GM18507 (cell line): ENCODE data around the gene JPH4.
"Not testable (repeated sequence)": the region's sequence is repeated elsewhere in the genome, so short reads cannot be mapped to it uniquely, and the experiment has no call there.

Experiments used
- DNase-seq: peaks from one replicate; pipeline ENCODE4 v3.0.0; 2011; ENCODE audit warnings: low read depth; ENCODE audit not compliant: insufficient read length; ENCODE audit errors: extremely low spot score
- FAIRE-seq: peaks from 2 replicates; lab custom pipeline; 2011; peaks lifted over from hg19 to GRCh38; lab: Jason Lieb, UNC

JPH4 gene

GRCh38 chr14:23536906-23537305 is 41.7 kb downstream of the JPH4 start:
- DNase-seq, FAIRE-seq: not testable (repeated sequence)

GRCh38 chr14:23536494-23536893 is 42.1 kb downstream of the JPH4 start:
- DNase-seq (no peak), FAIRE-seq (no peak)

DNA sequence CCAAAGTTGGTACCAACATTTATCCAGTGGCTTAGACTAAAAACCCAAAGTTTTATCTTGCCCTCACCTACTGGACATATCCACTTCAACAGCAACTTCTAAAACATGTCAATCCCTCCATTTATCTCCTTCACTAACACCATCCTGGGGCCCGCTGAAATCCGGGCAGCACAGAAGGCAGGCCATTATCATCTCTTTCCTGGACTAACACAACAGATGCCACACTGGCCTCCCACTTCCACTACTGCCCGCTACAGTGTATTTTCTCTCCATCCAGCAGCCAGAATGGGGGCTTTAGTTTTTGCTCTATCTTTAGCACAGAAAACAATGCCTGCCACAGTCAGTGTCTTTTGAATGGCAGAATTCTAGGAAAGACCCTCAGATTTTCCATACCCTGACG is 42.6 kb downstream of the JPH4 start:
- DNase-seq = no peak
- no peak for FAIRE-seq

DNA sequence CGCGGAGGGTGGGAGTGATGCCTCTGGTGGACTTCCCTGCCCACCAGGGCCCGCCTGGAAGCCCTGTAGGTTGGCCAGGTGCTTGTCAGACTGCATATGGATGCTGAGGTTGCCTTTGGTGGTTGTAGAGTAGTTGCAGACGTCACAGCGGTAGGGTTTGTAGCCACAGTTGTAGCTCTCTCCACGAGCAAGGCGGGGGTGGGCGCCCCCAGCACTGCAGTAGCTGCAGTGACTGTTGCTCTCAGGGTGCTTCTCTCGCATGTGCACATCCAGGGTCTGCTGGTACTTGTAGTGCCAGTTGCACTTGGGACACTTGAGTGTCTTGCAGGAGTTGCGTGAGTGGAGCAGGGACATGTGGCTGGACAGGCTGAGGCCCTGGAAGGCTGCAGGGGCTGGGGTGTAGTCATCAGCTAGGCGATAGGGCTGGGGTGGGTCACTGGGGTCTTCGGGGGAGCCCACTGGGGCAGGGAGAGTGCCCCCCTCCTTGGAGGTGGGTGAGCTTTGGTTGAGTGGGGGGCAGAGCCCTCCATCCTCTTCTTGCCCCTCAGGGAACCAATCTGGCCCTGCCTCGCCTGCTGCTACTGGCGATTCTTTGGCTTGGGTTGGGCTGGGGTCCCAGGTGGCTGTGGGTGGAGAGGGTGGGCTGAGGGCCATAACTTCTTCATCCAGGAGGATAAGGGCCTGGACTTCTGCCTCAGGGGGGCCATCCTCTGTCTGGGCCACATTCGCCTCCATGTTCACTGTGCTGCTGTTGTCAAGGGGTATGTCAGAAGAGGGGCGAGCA is 44.7 kb downstream of the JPH4 start:
- no peak for FAIRE-seq
- no peak for DNase-seq

- FAIRE-seq = no peak
- no peak for DNase-seq
These were observed 45.9 kb downstream of the JPH4 start for GRCh38 chr14:23532658-23533057.

GRCh38 chr14:23531391-23531790 is 47.2 kb downstream of the JPH4 start:
- no peak for DNase-seq
- FAIRE-seq = no peak

DNA sequence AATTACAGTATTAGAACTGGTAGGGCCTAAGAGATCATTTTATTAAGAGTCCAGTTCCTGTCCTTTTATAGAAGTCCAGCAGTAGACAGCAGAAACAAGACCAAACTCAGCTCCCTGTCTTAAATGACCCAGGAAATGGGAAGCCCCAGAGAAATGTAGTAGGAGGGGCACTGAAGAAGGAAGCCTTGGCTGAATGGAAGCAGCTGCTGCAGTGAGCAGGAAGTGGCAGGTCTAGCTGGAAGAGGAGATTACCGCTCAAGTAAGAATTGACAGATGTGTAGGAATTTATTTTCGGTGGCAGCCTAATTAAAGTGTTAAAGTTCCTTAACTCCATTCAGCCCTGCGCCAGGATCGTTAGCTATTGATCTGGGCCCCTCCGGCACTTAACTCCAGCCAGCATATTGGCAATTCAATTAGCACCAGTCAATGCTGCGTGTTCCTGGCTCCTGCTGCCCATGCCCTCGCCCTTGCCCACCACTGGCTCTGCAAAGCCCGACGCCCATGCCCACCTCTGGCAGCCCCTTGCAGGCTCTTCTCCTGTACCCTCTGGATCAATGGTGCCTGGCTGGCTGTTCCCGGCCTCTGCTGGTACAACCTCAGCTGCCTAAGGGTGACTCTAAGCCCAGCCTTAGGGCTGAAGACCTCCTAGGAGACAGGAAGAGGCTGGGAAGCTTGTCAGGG is 48.1 kb downstream of the JPH4 start:
- DNase-seq (no peak), FAIRE-seq (no peak)

- FAIRE-seq = no peak
- no peak for DNase-seq
These were observed 49.6 kb downstream of the JPH4 start for GRCh38 chr14:23529016-23529415.

DNA sequence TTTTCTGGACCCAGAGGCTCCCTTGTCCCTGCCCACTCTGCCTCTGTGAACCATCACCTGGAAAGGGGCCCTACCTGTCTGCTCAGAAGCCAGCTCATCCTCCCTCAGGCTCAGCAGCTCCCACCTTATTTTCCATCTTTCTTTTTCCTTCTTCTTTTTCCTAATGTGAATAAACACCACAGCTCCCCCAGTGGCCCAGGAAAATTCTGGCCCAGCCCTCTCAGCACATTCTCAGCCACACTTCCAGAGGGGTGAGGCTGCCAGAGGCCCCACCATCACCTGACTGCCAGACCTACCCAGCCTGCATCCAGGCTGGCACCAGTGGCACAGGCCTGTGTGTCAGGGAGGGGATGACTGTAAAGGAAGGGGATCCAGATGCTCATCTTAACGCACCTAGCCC is 50.0 kb downstream of the JPH4 start:
- FAIRE-seq (no peak), DNase-seq (no peak)

DNA sequence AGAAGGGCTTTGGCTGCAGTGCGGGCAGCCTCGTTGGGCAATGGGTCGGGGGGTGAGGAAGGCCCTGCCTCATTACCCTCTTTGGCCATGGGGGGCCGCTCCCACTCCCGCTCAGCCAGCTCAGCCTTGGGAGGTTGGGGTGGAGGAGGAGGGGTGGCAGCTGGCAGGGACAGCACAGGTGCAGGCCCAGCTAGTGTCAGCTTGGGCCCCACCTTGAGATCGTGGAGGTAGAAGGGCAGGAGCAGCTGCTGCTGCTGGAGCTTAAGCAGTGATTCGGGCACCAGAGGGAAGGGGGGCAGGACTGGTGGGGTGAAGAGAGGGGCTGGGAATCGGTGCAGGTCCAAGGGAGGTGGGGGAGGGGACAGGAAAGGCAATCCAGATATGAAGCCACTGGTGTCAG is 53.0 kb downstream of the JPH4 start:
- FAIRE-seq (no peak), DNase-seq (no peak)

GRCh38 chr14:23524954-23525353 is 53.6 kb downstream of the JPH4 start:
- FAIRE-seq (no peak), DNase-seq (no peak)

DNA sequence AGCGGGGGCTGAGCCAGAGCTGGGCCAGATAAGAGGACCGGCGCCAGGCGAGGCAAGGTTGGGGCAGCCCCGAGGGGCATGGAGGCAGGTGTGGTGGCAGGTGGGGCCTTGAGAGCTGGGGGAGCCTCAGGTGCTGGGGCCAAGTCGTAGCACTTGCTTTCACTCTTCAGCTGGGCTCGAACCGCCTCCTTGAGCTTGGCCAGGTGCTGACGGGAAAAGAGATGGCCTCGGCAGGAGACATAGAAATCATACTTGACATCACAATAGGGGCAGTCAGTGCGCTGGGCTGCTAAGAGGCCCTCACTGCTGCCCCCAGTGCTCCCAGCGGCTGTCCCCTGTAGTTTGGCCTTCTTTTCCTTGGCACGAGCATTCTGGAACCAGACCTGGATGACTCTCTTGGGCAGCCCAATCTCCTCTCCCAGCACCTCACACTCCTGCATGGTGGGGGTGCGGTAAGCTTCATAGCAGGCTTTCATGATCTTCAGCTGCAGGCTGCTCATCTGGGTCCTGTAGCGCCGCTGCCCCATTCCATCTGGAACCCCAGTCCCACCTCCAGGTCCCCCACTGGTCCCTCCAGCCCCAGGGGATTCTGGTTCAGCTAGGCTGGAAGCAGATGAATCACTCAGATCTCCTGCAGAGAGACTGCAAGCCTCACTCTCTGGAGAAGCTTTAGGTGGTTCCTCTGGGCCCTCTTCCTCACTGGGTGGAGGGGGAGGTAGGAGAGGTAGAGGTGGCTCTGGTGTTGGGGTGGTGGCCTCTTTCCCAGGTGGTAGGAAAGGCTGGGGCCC is 55.2 kb downstream of the JPH4 start:
- DNase-seq (no peak), FAIRE-seq (no peak)

DNA sequence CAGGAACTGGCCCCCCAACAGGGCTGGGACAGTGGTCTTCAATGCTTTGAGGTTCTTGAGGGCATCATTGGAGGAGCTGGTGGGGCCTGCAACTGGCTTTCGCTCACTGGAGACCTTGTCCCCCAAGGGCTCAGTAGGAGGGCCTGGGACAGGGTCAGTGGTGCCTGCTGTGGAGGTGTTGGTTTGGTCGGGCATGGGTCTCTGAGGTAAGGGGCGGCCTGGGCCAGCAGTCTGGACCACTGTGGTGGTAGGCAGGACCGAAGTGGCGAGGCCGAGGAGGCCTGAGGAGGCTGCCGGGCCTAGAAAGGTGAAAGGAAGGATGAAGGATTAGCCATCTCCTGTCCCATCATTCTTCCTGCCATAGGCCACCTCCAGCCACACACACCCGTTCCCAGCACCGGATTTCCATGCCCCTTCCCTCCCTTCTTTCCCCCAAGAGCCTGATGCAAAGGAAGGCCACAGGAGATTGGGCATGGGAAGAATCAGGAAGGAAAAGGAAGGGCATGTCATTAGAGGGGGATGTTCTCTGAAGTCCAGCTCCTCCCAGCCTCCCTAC is 55.9 kb downstream of the JPH4 start:
- no peak for FAIRE-seq

GRCh38 chr14:23521785-23522640 is 56.6 kb downstream of the JPH4 start:
- no peak for FAIRE-seq
- no peak for DNase-seq

More for the DNA sequence above, 55.9 kb downstream of the JPH4 start:
- no peak for DNase-seq

DNA sequence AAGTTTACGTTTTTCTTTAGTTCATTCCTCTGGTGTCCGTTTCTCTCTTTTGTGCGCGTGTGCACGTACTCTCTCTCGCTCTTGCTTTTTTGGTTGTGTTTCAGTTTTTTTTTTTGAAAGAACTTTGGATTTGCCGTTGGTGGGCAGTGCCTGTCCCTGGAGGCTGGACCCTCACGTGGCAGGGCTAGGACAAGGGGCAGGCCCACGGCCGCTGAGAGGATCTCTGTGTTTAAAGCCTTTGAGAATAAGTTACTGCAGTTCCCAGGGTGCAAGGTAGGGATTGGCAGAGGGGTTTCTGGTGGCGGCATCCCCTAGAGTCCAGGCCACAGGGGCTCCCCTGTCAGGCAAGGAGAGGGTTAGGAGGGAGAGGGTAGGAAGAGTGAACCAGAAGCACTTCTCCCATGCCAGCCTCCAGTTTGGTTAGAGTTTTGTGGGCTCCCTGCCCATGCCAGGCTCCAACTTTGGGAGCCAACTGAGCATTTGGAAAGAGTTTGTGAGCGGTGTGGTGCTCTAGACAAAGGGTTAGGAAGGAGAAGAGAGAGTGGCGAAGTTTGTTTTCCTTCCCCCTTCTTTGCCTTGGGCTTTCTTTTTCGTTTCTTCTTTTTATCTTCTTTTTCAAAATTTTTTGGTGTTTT is 57.6 kb downstream of the JPH4 start:
- FAIRE-seq (no peak), DNase-seq (no peak)

DNA sequence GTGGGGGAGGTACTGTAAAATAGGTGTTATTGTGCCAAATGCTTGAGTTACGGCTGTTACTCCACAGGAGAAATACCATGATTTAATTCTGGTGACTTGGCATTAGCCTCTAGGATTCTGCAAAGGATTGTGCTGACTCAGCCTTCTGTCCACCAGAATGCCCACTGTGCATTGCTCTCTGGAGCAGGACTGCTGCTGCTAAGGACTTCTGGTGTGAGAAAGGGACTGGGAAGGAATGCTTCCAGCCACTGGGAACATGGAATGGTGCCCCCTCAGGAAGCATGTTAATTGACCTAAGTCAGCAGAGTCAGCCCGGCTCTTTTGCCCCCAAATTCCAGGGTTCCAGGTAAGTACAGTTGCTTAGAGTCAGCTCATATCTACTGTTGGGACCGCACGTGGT is 59.9 kb downstream of the JPH4 start:
- DNase-seq = no peak
- no peak for FAIRE-seq
